HUES48 (cell line): ENCODE measurements around the gene JAKMIP1.
"Not testable (repeated sequence)": the region's sequence is repeated elsewhere in the genome, so short reads cannot be mapped to it uniquely, and the experiment has no call there.

Experiments used
- H3K27ac ChIP-seq: one replicate; pipeline ENCODE4 v1.7.0; 2013; ENCODE audit warnings: low read depth, low read length, inconsistent platforms
- H3K27me3 ChIP-seq: 2 replicates; pipeline ENCODE4 v1.6.1; 2013; ENCODE audit warnings: mild to moderate bottlenecking, low read length; ENCODE audit not compliant: control insufficient read depth, insufficient read depth
- H3K36me3 ChIP-seq: 2 replicates; pipeline ENCODE4 v1.6.1; 2013; ENCODE audit warnings: low read length; ENCODE audit not compliant: control insufficient read depth, insufficient read depth
- H3K4me1 ChIP-seq: 2 replicates; pipeline ENCODE4 v1.6.1; 2013; ENCODE audit warnings: mild to moderate bottlenecking, low read length; ENCODE audit not compliant: control insufficient read depth, insufficient read depth
- H3K4me3 ChIP-seq: 2 replicates; pipeline ENCODE4 v1.5.1; 2013; ENCODE audit warnings: mild to moderate bottlenecking, low read depth, low read length
- H3K9ac ChIP-seq: 2 replicates; pipeline ENCODE4 v1.6.1; 2013; ENCODE audit warnings: mild to moderate bottlenecking, low read depth, low read length, moderate library complexity
- H3K9me3 ChIP-seq: 2 replicates; pipeline ENCODE4 v1.6.1; 2013; ENCODE audit warnings: low read length; ENCODE audit not compliant: control insufficient read depth, insufficient read depth

Gene JAKMIP1

DNA sequence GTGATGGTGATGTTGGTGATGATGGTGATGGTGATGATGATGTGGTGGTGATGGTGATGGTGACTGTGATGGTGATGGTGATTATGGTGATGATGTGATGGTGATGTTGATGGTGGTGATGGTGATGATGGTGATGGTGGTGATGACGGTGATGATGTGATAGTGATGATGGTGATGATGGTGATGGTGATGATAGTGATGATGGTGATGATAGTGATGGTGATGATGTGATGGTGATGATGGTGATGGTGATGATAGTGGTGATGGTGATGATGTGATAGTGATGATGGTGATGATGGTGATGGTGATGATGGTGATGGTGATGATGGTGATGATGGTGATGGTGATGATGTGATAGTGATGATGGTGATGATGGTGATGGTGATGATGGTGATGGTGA, 196.9 kb downstream of the JAKMIP1 start:
- H3K4me1 ChIP-seq, H3K9ac ChIP-seq, H3K36me3 ChIP-seq, H3K27ac ChIP-seq, H3K9me3 ChIP-seq, H3K4me3 ChIP-seq: not testable (repeated sequence)
- peaks cover 20% of the 10 kb centered on the region for H3K27me3 ChIP-seq

DNA sequence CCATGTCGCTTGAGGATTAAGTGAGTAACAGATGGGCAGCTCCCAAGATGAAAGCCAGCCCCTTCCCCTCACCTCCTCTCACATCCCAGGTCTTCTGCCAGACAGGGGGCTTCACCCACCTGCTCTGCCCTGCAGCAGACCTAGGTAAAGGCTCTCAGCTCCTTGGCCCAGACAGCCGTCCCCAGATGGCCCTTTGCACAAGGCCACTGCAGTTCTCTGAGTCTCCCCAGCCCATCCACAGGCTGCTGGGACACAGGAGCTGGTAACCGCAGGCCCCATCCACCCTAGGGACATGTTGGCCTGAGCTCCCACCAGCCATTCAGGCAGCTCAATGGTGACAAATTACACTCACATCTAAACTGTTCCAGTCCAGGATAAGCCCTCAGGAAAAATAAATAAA, 197.4 kb downstream of the JAKMIP1 start:
- Histone ChIP-seq H3K27ac (no peak overlapping the region), H3K27me3 (peaks cover 14% of the 10 kb centered on the region), H3K9me3 (no peaks in the 10 kb centered on the region), H3K4me1 (peaks cover 3% of the 10 kb centered on the region; the same call in 1 of the 2 replicates), H3K4me3 (no peak overlapping the region), H3K9ac (no peak overlapping the region), H3K36me3 (no peaks in the 10 kb centered on the region)

- Histone ChIP-seq H3K27ac (no peak overlapping the region), H3K4me1 (peaks cover 3% of the 10 kb centered on the region; the same call in 1 of the 2 replicates), H3K9ac (no peak overlapping the region), H3K27me3 (peaks cover 10% of the 10 kb centered on the region), H3K9me3 (no peaks in the 10 kb centered on the region), H3K36me3 (no peaks in the 10 kb centered on the region), H3K4me3 (no peak overlapping the region)
Measured at GRCh38 chr4:6002492-6002833, 197.9 kb downstream of the JAKMIP1 start.

- H3K9ac ChIP-seq, result no peak overlapping the region
- H3K36me3 ChIP-seq, result no peaks in the 10 kb centered on the region
- H3K4me1 ChIP-seq, result peaks cover 3% of the 10 kb centered on the region; the same call in 1 of the 2 replicates
- H3K4me3 ChIP-seq, result no peak overlapping the region
- peaks cover 4% of the 10 kb centered on the region for H3K27me3 ChIP-seq
- H3K9me3 ChIP-seq, result no peaks in the 10 kb centered on the region
- no peak overlapping the region for H3K27ac ChIP-seq
Measured at GRCh38 chr4:6001680-6002491, 198.5 kb downstream of the JAKMIP1 start.

DNA sequence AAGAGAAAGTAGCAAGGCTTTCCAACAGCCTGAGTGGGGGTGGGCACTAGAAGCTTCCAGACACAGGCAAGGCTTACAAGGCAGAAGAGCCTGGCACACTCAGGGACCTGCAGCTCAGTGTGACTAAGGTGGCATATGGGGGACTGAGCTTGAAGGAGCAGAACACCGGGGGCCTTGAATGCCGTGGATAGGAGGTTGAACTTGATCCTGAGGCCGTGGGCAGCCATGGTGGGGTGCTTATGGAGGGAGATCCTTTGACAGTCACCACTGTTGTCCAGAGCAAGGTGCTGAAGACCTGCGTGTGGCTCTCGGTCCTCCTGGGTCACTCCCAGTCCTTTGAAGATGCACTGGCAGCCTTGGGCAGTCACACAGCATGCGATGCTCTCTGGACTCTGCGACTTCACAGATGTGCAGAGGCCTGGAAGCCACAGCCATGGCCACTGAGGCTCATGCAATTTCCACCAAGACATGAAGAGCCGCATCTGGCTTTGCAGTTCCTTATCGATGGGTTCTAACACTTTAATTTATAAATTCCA, 200.5 kb downstream of the JAKMIP1 start:
- Histone ChIP-seq H3K9me3 (no peaks in the 10 kb centered on the region), H3K27ac (no peak overlapping the region), H3K36me3 (no peaks in the 10 kb centered on the region), H3K9ac (no peak overlapping the region), H3K4me1 (no peaks in the 10 kb centered on the region), H3K4me3 (no peak overlapping the region), H3K27me3 (no peaks in the 10 kb centered on the region; the same call in 1 of the 2 replicates)

DNA sequence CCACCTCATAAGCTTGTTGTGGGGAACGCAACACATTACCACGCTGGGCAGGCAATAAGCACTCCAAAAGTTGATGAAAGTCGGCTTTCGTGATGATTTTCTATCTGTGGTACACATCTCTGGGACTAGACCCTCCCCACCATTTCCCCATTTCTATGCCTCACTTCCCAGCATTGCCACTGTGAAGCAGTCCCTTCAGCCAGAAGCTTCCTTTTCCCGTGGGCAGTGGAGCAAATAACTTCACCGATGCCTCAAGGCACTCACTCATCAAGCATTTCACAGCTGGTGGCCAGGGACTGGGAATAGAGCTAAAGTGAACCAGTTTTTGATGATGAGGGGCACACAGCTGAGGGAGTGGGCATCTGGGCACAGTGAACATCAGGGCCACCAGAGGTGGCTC, 201.0 kb downstream of the JAKMIP1 start:
- no peak overlapping the region for H3K27ac ChIP-seq
- H3K9me3 ChIP-seq, result no peaks in the 10 kb centered on the region
- no peaks in the 10 kb centered on the region for H3K4me1 ChIP-seq
- no peaks in the 10 kb centered on the region for H3K36me3 ChIP-seq
- no peak overlapping the region for H3K9ac ChIP-seq
- no peak overlapping the region for H3K4me3 ChIP-seq
- H3K27me3 ChIP-seq, result no peaks in the 10 kb centered on the region; the same call in 1 of the 2 replicates

GRCh38 chr4:5998333-5998936, 201.9 kb downstream of the JAKMIP1 start:
- no peaks in the 10 kb centered on the region for H3K4me1 ChIP-seq
- no peaks in the 10 kb centered on the region for H3K36me3 ChIP-seq
- no peaks in the 10 kb centered on the region for H3K9me3 ChIP-seq
- no peak overlapping the region for H3K27ac ChIP-seq
- no peaks in the 10 kb centered on the region; the same call in 1 of the 2 replicates for H3K27me3 ChIP-seq
- no peak overlapping the region for H3K9ac ChIP-seq
- no peak overlapping the region for H3K4me3 ChIP-seq

GRCh38 chr4:5996641-5997040, 203.7 kb downstream of the JAKMIP1 start:
- no peak overlapping the region for H3K9ac ChIP-seq
- no peaks in the 10 kb centered on the region for H3K9me3 ChIP-seq
- no peaks in the 10 kb centered on the region for H3K4me1 ChIP-seq
- no peaks in the 10 kb centered on the region; the same call in 1 of the 2 replicates for H3K27me3 ChIP-seq
- H3K27ac ChIP-seq, result no peak overlapping the region
- no peaks in the 10 kb centered on the region for H3K36me3 ChIP-seq
- H3K4me3 ChIP-seq, result no peak overlapping the region

GRCh38 chr4:5995901-5996623, 204.3 kb downstream of the JAKMIP1 start:
- H3K4me1 ChIP-seq, result no peaks in the 10 kb centered on the region
- H3K4me3 ChIP-seq, result no peak overlapping the region
- H3K9me3 ChIP-seq, result no peaks in the 10 kb centered on the region
- H3K27ac ChIP-seq, result no peak overlapping the region
- H3K27me3 ChIP-seq, result no peaks in the 10 kb centered on the region; the same call in 1 of the 2 replicates
- H3K36me3 ChIP-seq, result no peaks in the 10 kb centered on the region
- no peak overlapping the region for H3K9ac ChIP-seq

DNA sequence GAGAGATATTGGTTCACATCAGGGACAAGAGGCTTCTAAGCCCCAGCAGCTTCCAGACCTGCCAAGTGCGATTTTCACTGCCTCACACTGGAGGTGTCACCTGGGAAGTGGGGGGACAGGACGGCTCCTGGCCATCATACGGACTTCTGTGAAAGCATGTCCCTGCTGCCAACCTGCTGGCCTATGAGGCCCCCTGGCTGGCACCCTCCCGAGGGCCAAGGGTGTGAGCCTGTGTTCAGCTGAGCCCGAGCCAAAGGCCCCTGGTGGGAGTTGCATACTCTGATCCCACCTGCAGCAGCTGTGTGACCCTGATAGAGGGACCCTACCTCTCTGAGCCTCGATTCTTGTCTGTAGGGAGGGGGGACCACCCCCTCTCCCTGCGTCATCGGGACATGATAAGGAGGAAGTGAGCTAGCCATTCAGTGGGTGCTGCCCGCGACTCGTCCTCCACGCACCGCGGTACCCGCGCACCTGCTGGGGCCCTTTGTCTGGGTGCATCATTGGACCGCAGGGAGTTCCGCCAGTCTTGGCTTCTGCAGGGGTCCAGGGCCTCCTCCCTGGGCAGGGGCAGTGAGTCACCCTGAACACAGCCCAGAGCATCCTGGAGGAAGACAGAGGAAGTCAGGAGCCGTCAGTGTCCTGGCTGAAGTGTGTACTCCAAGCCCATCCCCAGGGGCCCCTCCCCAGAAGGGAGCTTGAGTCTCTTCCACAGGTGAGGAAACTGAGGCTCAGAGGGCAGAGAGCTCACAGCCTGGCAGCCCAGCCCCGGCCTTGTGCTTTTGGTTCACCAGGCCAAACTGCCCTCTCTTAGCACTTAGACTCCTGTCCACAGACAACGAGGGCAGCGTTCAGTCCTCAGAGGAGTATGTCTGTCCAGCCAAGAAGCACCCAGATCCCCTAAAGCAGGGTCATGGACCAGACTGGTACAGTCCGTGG, 206.2 kb downstream of the JAKMIP1 start:
- no peak overlapping the region for H3K9ac ChIP-seq
- H3K4me3 ChIP-seq, result no peak overlapping the region
- H3K4me1 ChIP-seq, result no peaks in the 10 kb centered on the region
- H3K27ac ChIP-seq, result no peak overlapping the region
- no peaks in the 10 kb centered on the region; the same call in 1 of the 2 replicates for H3K27me3 ChIP-seq
- no peaks in the 10 kb centered on the region for H3K36me3 ChIP-seq
- H3K9me3 ChIP-seq, result no peaks in the 10 kb centered on the region
